Stimulated activated CD4-positive, alpha-beta T cell treated with anti-CD3 and anti-CD28 coated beads, Interleukin-1b, Interleukin-23, amount 100 ng/mL, for 4 hours (primary cell): Measurements from ENCODE around the gene IL32.
"Not testable (repeated sequence)": the region's sequence is repeated elsewhere in the genome, so short reads cannot be mapped to it uniquely, and the experiment has no call there.

Experiments
- DNase-seq, 2 donors: peaks; one replicate each; pipeline ENCODE4 v3.0.0-alpha.2; 2020; ENCODE audit warnings: low read depth in 2 of 2

Gene IL32

GRCh38 chr16:3051494-3051893, 13.9 kb upstream of the IL32 start:
- DNase-seq = no peak

- DNase-seq = not testable (repeated sequence)
These were observed 12.7 kb upstream of the IL32 start for GRCh38 chr16:3052571-3053329.

GRCh38 chr16:3053330-3053710, 12.1 kb upstream of the IL32 start:
- DNase-seq = not testable (repeated sequence)

- DNase-seq = no peak
These were observed 10.3 kb upstream of the IL32 start for GRCh38 chr16:3054965-3055733.

- not testable (repeated sequence) for DNase-seq
These were observed 9.7 kb upstream of the IL32 start for GRCh38 chr16:3055734-3056115.

GRCh38 chr16:3056336-3057180, 8.9 kb upstream of the IL32 start:
- no peak for DNase-seq

- DNase-seq = no peak
These were observed 8.0 kb upstream of the IL32 start for GRCh38 chr16:3057181-3058138.

- DNase-seq = peak in 1 of 2 donors; percentile 51
These were observed 7.1 kb upstream of the IL32 start for GRCh38 chr16:3058139-3059030.

GRCh38 chr16:3059041-3059722, 6.3 kb upstream of the IL32 start:
- DNase-seq = peak; percentile 84 to 86

GRCh38 chr16:3059723-3060242, 5.7 kb upstream of the IL32 start:
- no peak for DNase-seq

GRCh38 chr16:3060339-3061127, 4.9 kb upstream of the IL32 start:
- no peak for DNase-seq

- DNase-seq = no peak
These were observed 2.9 kb upstream of the IL32 start for GRCh38 chr16:3062553-3062952.

GRCh38 chr16:3063625-3064386, 1.6 kb upstream of the IL32 start:
- DNase-seq = no peak

GRCh38 chr16:3065742-3066439, 451 bp downstream of the IL32 start:
- DNase-seq = no peak

GRCh38 chr16:3066440-3066748, 954 bp downstream of the IL32 start:
- no peak for DNase-seq

- DNase-seq = no peak
These were observed 3.0 kb downstream of the IL32 start for GRCh38 chr16:3068487-3068886.

GRCh38 chr16:3069146-3069545, 3.7 kb downstream of the IL32 start:
- not testable (repeated sequence) for DNase-seq
